HepG2 (cell line): ENCODE results near the gene TMEM198. TPM values are rescaled to one million over a fixed set of nuclear protein-coding genes. Genes with fewer than 3 reads are reported as not detected.

Source experiments
- ATF7 ChIP-seq, 2 experiments: fragments of 450-650 bp in 1 of 2; sonication (generic) in 1 of 2; formaldehyde crosslinking in 1 of 2; IDR thresholded peaks; 2 replicates each; pipeline versions ENCODE4 v1.4.0 to v1.6.1; 2016 to 2020; ENCODE audit warnings: antibody characterized with exemption in 1 of 2, mild to moderate bottlenecking in 1 of 2, missing genetic modification reagents in 1 of 2
- DPF2 ChIP-seq: sonication (generic); formaldehyde crosslinking; IDR thresholded peaks from 2 replicates; pipeline ENCODE4 v1.4.0; 2020; ENCODE audit warnings: mild to moderate bottlenecking, low read depth, missing genetic modification reagents, borderline replicate concordance
- HDAC1 ChIP-seq: sonication (generic); formaldehyde crosslinking; IDR thresholded peaks from 2 replicates; pipeline ENCODE4 v1.5.1; 2020; ENCODE audit warnings: mild to moderate bottlenecking, missing genetic modification reagents
- HES4 ChIP-seq: sonication (generic); formaldehyde crosslinking; IDR thresholded peaks from 2 replicates; pipeline ENCODE4 v1.9.0; 2021; ENCODE audit warnings: mild to moderate bottlenecking, missing genetic modification reagents, borderline replicate concordance
- KAT2B ChIP-seq: fragments of 150-350 bp; IDR thresholded peaks from 2 replicates; pipeline ENCODE4 v1.6.1; 2014; ENCODE audit warnings: low read depth, low read length, borderline replicate concordance
- SALL2 ChIP-seq: sonication (generic); formaldehyde crosslinking; IDR thresholded peaks from 2 replicates; pipeline ENCODE4 v1.8.1; 2023; ENCODE audit warnings: mild to moderate bottlenecking, missing genetic modification reagents, inconsistent platforms
- SIN3B ChIP-seq: fragments of 150-350 bp; IDR thresholded peaks from 2 replicates; pipeline ENCODE4 v1.6.1; 2014; ENCODE audit warnings: low read length
- ZBTB26 ChIP-seq: IDR thresholded peaks from 2 replicates; pipeline ENCODE4 v1.6.1; 2016; ENCODE audit warnings: missing compliant biosample characterization, missing genetic modification reagents, borderline replicate concordance
- ZFP62 ChIP-seq: sonication (generic); formaldehyde crosslinking; IDR thresholded peaks from 2 replicates; pipeline ENCODE4 v1.4.0; 2020; ENCODE audit warnings: missing genetic modification reagents
- ZKSCAN5 ChIP-seq: sonication (generic); formaldehyde crosslinking; IDR thresholded peaks from 2 replicates; pipeline ENCODE4 v1.5.1; 2020; ENCODE audit warnings: mild to moderate bottlenecking, missing genetic modification reagents
- ZNF274 ChIP-seq: sonication (generic); formaldehyde crosslinking; IDR thresholded peaks from 2 replicates; pipeline ENCODE4 v1.5.1; 2020; ENCODE audit warnings: mild to moderate bottlenecking, missing genetic modification reagents
- ZNF331 ChIP-seq: sonication (generic); formaldehyde crosslinking; IDR thresholded peaks from 2 replicates; pipeline ENCODE4 v1.4.0; 2020; ENCODE audit warnings: missing genetic modification reagents
- ZNF350 ChIP-seq: sonication (generic); formaldehyde crosslinking; IDR thresholded peaks from 2 replicates; pipeline ENCODE4 v1.4.0; 2020; ENCODE audit warnings: mild to moderate bottlenecking, low read depth, missing genetic modification reagents, borderline replicate concordance
- ZNF383 ChIP-seq: sonication (generic); formaldehyde crosslinking; IDR thresholded peaks from 2 replicates; pipeline ENCODE4 v1.4.0; 2020; ENCODE audit warnings: missing genetic modification reagents, mild to moderate bottlenecking, borderline replicate concordance
- ZNF496 ChIP-seq: sonication (generic); formaldehyde crosslinking; IDR thresholded peaks from 2 replicates; pipeline ENCODE4 v1.8.1; 2023; ENCODE audit warnings: mild to moderate bottlenecking, moderate library complexity, missing genetic modification reagents; ENCODE audit not compliant: insufficient replicate concordance
- ZNF556 ChIP-seq: sonication (generic); formaldehyde crosslinking; IDR thresholded peaks from 2 replicates; pipeline ENCODE4 v1.4.0; 2020; ENCODE audit warnings: mild to moderate bottlenecking, missing genetic modification reagents, borderline replicate concordance
- ZNF660 ChIP-seq: sonication (generic); formaldehyde crosslinking; IDR thresholded peaks from 2 replicates; pipeline ENCODE4 v1.5.1; 2020; ENCODE audit warnings: mild to moderate bottlenecking, low read depth, missing genetic modification reagents, borderline replicate concordance
- ZNF7 ChIP-seq: IDR thresholded peaks from 2 replicates; pipeline ENCODE4 v1.6.1; 2016; ENCODE audit warnings: missing biosample characterization, missing genetic modification reagents
- polyA plus RNA-seq, 8 experiments: library from polyadenylated mRNA; depleted of rRNA in 3 of 8; stranded (reverse) in 7 of 8; unstranded in 1 of 8; fragments of >200 nt; fragmentation: Illumina TruSeq in 4 of 8; extraction: Trizol in 4 of 8; gene quantifications; 2 replicates each; pipeline versions ENCODE4 v1.2.1 to v1.2.3, GENCODE V29; 2011 to 2016; ENCODE audit warnings: low read depth in 4 of 8, missing spikeins in 1 of 8, mixed read lengths in 1 of 8; ENCODE audit not compliant: insufficient read depth in 1 of 8
- total RNA-seq, 5 experiments: library from RNA; depleted of rRNA; stranded (reverse); fragments of >200 nt; fragmentation: Illumina TruSeq; extraction: Trizol; gene quantifications; 2 replicates each; pipeline ENCODE4 v1.2.3, GENCODE V29; 2016; ENCODE audit warnings: low read depth in 1 of 5
- TF ChIP-seq, protein P1 (sequence below): sonication (generic); formaldehyde crosslinking; IDR thresholded peaks from 2 replicates; pipeline ENCODE4 v1.5.1; 2020; ENCODE audit warnings: missing genetic modification reagents, mild to moderate bottlenecking, borderline replicate concordance
- TF ChIP-seq, protein P2 (sequence below): sonication (generic); formaldehyde crosslinking; IDR thresholded peaks from 2 replicates; pipeline ENCODE4 v1.8.0; 2022; ENCODE audit warnings: missing genetic modification reagents, mild to moderate bottlenecking, borderline replicate concordance
- TF ChIP-seq, protein P3 (sequence below): sonication (generic); formaldehyde crosslinking; IDR thresholded peaks from 2 replicates; pipeline ENCODE4 v1.8.1; 2023; ENCODE audit warnings: mild to moderate bottlenecking, missing genetic modification reagents

TMEM198 gene
- total and polyA plus RNA-seq, 2 of the 13 experiments (the other 11 are each of a cell fraction or from before 2014, with no cell fraction given), result 17.3 to 23.5 TPM

DNA sequence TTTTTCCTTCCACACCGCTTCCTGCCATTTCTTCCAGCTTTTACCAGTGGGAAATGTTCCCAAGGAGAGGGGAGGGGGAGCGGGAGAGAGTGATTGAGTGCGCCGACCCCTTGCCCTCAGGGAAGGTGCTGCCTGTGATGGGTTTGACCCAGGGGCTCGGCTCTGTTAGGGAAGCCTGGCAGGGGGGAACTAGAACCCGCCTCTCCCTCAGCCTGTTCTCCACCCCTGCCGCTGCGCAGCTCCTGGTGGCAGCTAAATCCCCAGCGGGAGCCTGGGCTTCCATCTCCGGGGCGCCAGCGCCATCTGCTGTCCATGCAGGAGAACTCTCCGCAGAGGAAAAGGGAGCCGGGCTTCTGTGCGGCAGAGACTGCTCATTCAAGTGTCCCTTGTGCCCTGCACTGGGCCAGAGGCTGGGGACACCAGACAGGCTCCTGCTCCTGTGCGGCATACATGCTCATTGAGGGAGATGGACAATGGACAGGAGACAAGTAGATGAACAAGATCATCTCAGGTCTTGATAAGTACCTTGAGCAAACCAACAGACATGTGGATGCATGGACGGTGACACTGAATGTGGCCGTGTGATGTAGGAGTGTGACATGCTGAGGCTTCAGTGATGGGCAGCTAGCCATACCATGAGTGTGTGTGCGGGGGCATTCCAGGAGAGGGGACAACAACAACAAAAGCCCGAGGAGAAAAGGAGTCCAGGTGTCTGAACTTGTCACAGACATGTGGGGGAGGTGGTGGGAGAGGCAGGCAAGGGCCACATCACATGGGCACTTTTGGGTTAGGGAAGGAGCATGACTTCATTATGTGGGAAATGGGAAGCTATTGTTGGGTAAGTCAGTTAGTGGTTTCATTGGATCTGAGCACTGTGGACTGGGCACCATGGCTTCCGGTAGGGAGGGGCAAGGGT, 13.5 kb upstream of the TMEM198 start (continued):
- peak; percentile 32; the same call in 1 of the 2 replicates for TF ChIP-seq ZNF331 (CRISPR knock-in tag)
- no peak for TF ChIP-seq DPF2 (CRISPR knock-in tag)
- TF ChIP-seq ZNF496, result no peak
- TF ChIP-seq ZBTB26, result 0 out of 2 replicates have a peak, but pooled peaks have one; percentile 28
- TF ChIP-seq ZKSCAN5 (CRISPR knock-in tag), result no peak
- TF ChIP-seq ZNF350 (CRISPR knock-in tag), result peak; percentile 85; the same call in 1 of the 2 replicates
- TF ChIP-seq, protein P1, sequence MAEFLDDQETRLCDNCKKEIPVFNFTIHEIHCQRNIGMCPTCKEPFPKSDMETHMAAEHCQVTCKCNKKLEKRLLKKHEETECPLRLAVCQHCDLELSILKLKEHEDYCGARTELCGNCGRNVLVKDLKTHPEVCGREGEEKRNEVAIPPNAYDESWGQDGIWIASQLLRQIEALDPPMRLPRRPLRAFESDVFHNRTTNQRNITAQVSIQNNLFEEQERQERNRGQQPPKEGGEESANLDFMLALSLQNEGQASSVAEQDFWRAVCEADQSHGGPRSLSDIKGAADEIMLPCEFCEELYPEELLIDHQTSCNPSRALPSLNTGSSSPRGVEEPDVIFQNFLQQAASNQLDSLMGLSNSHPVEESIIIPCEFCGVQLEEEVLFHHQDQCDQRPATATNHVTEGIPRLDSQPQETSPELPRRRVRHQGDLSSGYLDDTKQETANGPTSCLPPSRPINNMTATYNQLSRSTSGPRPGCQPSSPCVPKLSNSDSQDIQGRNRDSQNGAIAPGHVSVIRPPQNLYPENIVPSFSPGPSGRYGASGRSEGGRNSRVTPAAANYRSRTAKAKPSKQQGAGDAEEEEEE, result peak; percentile 73; the same call in 1 of the 2 replicates
- TF ChIP-seq, protein P2, sequence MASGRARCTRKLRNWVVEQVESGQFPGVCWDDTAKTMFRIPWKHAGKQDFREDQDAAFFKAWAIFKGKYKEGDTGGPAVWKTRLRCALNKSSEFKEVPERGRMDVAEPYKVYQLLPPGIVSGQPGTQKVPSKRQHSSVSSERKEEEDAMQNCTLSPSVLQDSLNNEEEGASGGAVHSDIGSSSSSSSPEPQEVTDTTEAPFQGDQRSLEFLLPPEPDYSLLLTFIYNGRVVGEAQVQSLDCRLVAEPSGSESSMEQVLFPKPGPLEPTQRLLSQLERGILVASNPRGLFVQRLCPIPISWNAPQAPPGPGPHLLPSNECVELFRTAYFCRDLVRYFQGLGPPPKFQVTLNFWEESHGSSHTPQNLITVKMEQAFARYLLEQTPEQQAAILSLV (CRISPR knock-in tag), result peak; percentile 68
- TF ChIP-seq, protein P3, sequence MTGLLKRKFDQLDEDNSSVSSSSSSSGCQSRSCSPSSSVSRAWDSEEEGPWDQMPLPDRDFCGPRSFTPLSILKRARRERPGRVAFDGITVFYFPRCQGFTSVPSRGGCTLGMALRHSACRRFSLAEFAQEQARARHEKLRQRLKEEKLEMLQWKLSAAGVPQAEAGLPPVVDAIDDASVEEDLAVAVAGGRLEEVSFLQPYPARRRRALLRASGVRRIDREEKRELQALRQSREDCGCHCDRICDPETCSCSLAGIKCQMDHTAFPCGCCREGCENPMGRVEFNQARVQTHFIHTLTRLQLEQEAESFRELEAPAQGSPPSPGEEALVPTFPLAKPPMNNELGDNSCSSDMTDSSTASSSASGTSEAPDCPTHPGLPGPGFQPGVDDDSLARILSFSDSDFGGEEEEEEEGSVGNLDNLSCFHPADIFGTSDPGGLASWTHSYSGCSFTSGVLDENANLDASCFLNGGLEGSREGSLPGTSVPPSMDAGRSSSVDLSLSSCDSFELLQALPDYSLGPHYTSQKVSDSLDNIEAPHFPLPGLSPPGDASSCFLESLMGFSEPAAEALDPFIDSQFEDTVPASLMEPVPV (CRISPR knock-in tag), result no peak
- no peak for TF ChIP-seq SIN3B
- no peak for TF ChIP-seq ZNF383
- TF ChIP-seq HDAC1 (CRISPR knock-in tag), result no peak
- no peak for TF ChIP-seq ZNF7 (CRISPR knock-in tag)
- TF ChIP-seq ZNF274 (CRISPR knock-in tag), result no peak
- TF ChIP-seq ZNF660 (CRISPR knock-in tag), result no peak
- TF ChIP-seq ZFP62 (CRISPR knock-in tag), result no peak
- peak; percentile 79 for TF ChIP-seq ZNF556 (CRISPR knock-in tag)
- no peak for TF ChIP-seq HES4 (CRISPR knock-in tag)
- no peak for TF ChIP-seq KAT2B
- TF ChIP-seq SALL2 (CRISPR knock-in tag), result 0 out of 2 replicates have a peak, but pooled peaks have one; percentile 38
- no peak for TF ChIP-seq ATF7 (IDR thresholded peaks at IDR 0.05)
- TF ChIP-seq ATF7 (CRISPR knock-in tag; IDR thresholded peaks at IDR 0.05), result no peak
